HG03095 (cell line): ENCODE results near the gene HNRNPU.

Experiments
- ATAC-seq: cut with Tn5 transposase; IDR thresholded peaks from one replicate; pipeline ENCODE4 v1.9.1; 2021; ENCODE audit warnings: moderate library complexity; ENCODE audit not compliant: unreplicated experiment

The HNRNPU gene

GRCh38 chr1:244863491-244864252 is 671 bp downstream of the HNRNPU start:
- peak; percentile 2 for ATAC-seq

DNA sequence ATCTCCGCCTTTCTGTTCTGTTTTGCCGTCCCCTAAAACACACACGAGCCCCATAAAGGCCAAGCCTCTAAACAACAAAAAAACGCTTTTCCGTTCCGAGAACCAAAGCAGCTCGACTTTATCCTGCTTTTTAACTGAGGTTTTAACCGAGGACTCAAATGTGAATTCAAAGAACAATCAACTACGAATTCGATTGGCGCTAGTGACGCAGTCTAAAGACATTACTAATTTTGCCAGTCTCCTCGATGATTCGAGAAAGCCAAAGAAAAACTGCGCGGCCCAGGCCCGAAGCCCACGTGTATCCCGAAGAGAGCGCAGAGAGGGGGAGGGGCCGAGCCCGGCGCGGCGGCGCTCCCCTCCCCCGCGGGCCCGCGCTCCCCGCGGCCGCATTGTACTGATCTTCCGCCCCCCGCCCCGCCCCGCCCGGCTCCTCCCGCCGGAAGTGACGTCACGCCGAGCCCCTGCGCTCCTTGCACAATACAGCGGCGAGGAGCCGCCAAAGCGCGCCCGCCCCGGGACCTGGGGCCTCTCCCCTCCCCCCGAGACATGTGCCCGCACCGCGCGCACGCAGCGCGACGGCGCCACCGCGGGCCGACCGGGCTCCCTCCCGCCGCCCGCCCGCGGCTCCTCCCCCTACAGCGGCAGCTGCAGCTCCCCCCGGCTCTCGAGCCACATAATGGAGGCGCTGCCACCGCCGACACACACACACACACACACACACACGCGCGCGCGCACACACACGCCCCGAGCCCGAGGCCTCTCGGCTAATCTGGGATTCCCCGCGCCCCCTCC is 1.4 kb downstream of the HNRNPU start:
- peak; percentile 51 for ATAC-seq

DNA sequence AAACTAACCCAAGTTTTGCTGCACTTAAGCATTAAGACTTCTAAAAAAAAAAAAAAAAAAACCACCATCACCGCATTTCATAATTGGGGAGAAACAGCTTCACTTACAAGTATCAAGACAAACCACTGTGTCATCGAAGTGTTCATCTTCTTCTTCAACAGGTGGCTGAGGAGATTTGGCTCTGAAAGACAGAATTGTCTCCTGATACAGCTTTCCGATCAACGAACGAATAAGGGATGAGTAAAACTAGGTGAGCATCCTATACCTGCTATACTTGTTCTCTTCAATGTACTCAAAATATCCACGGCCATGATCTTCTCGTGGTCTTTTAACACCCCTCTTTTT is 2.0 kb downstream of the HNRNPU start:
- ATAC-seq, result no peak

DNA sequence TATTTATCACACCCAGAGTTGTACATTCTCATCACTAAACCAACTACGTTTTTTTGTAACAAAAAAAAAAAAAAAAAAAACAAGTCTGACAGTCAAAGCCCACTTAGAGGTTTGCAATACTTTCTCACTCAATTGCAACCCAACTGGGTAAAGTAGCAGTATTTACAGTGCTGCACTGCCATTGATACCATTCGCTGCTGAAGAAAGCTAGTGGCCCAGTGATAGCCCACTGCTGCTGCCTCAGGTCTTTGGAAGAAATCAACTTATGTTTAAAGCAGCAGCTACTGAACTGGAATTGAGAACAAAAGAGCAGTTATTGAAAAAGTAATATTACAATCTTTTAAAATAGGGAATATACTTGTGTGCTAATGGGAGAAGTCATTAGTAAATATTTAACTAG is 2.7 kb downstream of the HNRNPU start:
- no peak for ATAC-seq

GRCh38 chr1:244860914-244861610 is 3.3 kb downstream of the HNRNPU start:
- ATAC-seq, result no peak

- no peak for ATAC-seq
These were observed 4.3 kb downstream of the HNRNPU start for GRCh38 chr1:244860078-244860477.

GRCh38 chr1:244858357-244858756 is 6.0 kb downstream of the HNRNPU start:
- ATAC-seq, result no peak

- no peak for ATAC-seq
These were observed 6.6 kb downstream of the HNRNPU start for GRCh38 chr1:244857761-244858160.

DNA sequence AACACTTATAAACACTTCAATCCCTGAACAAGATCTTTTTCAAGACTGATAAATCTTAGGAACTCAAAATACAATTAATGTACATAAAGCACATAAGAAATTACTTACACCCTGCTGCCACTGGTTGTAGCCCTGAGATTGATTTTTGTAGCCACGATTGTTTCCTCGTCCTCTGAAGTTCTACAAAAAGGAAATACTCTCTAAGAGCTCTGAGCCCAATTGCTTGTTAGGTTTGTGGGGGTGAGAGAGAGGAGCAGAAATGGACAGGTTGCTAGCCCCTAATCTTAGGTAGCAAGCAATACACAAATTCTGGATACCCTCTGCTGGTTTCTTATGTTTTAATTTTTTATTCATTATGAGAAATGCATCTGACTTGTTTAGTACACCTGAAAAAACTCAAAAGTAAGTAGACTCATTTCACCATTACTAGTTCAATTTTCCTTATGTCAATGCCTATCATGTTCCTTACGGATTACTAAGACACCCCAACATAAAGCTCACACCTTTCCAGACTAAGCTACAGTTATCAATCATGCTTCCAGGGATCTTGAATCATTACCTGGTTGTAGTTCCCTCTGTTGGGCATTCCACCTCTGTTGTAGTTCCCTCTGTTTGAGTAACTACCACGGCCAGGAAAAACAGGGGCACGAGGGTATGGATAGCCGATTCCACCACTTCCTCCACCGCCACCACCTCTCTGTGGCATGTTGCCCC is 9.3 kb downstream of the HNRNPU start:
- no peak for ATAC-seq

GRCh38 chr1:244854166-244854565 is 10.2 kb downstream of the HNRNPU start:
- no peak for ATAC-seq

DNA sequence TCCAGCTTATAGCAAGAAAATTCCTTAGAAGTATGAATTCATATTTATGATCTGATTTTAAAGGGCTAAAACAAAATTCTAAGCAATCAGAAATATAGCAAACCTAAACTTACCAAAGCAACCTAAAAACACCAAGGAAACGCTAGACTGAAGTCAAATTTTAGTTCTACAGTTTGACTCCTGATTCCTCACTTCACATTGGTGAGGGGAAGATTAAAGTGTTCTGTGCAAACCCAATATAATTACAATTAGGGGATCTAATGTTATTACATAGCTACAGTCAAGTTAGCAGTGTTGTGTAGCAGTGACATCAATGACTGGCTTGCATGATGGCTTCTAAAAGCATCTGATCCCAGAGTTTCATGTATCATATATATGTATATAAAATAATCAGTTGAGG is 11.6 kb downstream of the HNRNPU start:
- ATAC-seq, result no peak

DNA sequence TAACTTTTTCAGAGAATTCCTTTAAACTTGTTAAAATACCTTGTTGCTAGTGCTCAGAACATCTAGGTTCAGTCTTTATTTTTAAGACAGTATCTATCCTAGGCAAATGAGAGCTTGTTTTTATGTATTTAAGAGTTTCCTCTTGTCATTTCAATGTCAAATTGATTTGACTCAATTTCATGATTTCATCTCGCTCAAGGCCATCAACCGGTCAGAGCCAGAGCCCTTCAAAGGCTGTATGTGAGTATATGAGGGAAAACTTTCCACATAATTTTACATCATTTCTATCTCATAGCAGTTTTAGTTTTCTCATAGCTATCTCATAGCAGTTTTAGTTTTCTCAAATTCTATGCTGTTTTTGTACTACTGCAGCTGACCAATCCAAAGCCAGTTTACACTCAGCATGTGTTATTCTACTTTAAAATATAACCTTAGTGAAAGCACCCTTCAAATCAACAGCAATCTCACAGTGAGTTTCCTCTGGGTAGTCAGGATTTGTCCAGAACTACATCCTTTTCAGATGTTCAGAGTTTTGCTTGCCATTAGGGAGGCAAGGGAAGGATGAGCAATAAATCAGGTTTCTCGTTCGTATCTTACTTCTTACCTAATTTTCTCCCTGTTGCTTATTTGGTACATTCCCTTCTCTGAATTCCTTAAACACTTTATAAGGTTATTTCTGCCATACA is 12.7 kb downstream of the HNRNPU start:
- no peak for ATAC-seq

DNA sequence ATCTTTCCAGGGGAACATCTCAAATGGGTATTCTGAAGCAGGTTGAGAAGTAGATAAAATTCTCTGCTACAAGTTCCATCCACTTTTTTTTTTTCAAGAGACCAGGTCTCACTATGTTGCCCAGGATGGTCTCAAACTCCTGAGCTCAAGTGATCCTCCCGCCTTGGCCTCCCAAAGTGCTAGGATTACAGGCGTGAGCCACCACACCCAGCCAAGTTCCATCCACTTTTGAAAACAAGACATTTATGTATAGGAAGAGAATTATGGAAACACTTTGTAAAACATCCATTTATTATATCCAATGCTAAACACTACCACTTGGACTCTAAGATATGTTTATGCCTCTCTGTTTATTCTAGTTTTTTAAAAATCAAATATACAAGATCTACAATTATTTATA is 13.4 kb downstream of the HNRNPU start:
- ATAC-seq, result no peak

GRCh38 chr1:244850099-244850852 is 14.1 kb downstream of the HNRNPU start:
- no peak for ATAC-seq

GRCh38 chr1:244849189-244849866 is 15.0 kb downstream of the HNRNPU start:
- ATAC-seq, result no peak

- ATAC-seq, result no peak
These were observed 17.7 kb downstream of the HNRNPU start for GRCh38 chr1:244846653-244847052.

DNA sequence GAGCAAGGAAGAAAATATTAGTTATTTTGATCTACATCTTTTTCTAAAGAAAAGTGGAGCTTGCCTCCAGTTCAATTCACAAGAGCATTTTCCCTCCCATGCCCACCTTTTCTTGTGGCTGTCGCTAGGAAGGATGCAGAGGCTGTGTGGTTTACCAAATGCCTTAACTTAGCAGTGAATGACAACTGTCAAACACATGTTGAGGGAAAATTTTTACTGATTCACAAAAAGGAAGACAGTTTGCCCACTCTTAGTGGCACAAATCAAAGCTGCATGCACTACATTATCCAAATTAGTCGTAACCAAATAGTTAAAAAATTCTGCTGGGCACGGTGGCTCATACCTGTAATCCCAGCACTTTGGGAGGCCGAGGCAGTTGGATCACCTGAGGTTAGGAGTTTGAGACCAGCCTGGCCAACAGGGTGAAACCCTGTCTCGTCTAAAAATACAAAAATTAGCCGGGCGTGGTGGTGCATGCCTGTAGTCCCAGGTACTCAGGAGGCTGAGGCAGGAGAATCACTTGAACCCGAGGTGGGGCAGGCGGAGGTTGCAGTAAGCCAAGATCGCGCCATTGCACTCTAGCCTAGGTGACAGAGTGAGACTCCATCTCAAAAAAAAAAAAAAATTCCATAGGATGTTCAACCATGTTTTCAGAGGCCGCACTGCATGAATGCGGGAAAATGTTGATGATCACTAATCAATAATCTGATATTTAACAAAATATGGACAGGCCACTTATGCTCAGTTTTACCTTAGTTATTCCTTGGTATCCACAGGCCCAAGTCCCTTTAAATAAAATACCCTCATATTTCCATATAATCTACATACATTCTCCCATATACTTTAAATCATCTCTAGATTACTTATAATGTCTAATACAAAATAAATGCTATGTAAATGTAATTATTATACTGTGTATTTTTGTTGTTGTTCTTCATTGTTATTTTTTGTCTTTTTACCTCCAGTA is 19.9 kb downstream of the HNRNPU start:
- ATAC-seq, result no peak
